K562 (cell line): Measurements from ENCODE around the gene PRXL2A. TPM values are rescaled to one million over a fixed set of nuclear protein-coding genes. Genes with fewer than 3 reads are reported as not detected.

Experiments
- ATAC-seq: fragments of 200-7000 bp; cut with Tn5 transposase; 3 replicates; pipeline ENCODE4 v1.9.1; 2020; ENCODE audit warnings: moderate library complexity
- BruUV-seq: library from RNA; stranded (reverse); fragments of 400-500 nt; replicated peaks from 2 replicates; lab custom pipeline; 2021; lab: Mats Ljungman, UMichigan
- CTCF ChIA-PET: fragments of 300-600 bp; formaldehyde crosslinking; extraction: SDS; loops from one replicate; lab custom pipeline; 2021; ENCODE audit warnings: low intra/inter-chr PET ratio; lab: Yijun Ruan, JAX
- POLR2A ChIA-PET: fragments of 300-600, 350-650 bp; sonication (Branson Sonifier 250); formaldehyde crosslinking; extraction: SDS; loops from one replicate; lab custom pipeline; 2021; ENCODE audit warnings: antibody characterized with exemption, inconsistent platforms; lab: Yijun Ruan, JAX
- DNase-seq, 4 experiments: peaks; one replicate each; pipeline versions ENCODE4 v3.0.0 to v3.0.0-alpha.2; 2011 to 2018; ENCODE audit warnings: low spot score in 3 of 4, mixed read lengths in 3 of 4; ENCODE audit errors: extremely low read depth in 1 of 4
- FAIRE-seq: peaks from 2 replicates; lab custom pipeline; 2011; peaks lifted over from hg19 to GRCh38; lab: Jason Lieb, UNC
- H2AFZ ChIP-seq: 2 replicates; pipeline ENCODE4 v1.6.0; 2011; ENCODE audit warnings: low read depth, low read length, control low read depth, inconsistent platforms
- H3K27ac ChIP-seq: fragments of 200-600 bp; 3 replicates; pipeline ENCODE4 v1.8.0; 2011; ENCODE audit warnings: low read depth, mild to moderate bottlenecking, control low read depth, inconsistent platforms, low read length, moderate library complexity, mixed read lengths; ENCODE audit errors: extremely low read depth
- H3K27me3 ChIP-seq, 2 experiments: fragments of 300-600 bp in 1 of 2; 2 replicates in 1 of 2; 3 replicates in 1 of 2; pipeline versions ENCODE4 v1.6.0 to v1.8.0; 2011; ENCODE audit warnings: inconsistent platforms in 2 of 2, low read length in 2 of 2, mild to moderate bottlenecking in 1 of 2, mixed read lengths in 1 of 2, moderate library complexity in 1 of 2; ENCODE audit not compliant: control insufficient read depth in 2 of 2, insufficient read depth in 2 of 2
- H3K36me3 ChIP-seq: fragments of 300-600 bp; 3 replicates; pipeline ENCODE4 v1.8.0; 2011; ENCODE audit warnings: mild to moderate bottlenecking, low read length, inconsistent platforms; ENCODE audit not compliant: control insufficient read depth, insufficient read depth
- H3K4me1 ChIP-seq, 2 experiments: fragments of 200-600 bp in 1 of 2; replicated peaks in 1 of 2; 2 replicates in 1 of 2; 3 replicates in 1 of 2; pipeline versions ENCODE4 v1.5.1 to v1.8.0; 2011; ENCODE audit warnings: inconsistent platforms in 2 of 2, low read length in 2 of 2, mild to moderate bottlenecking in 1 of 2, mixed read lengths in 1 of 2, moderate library complexity in 1 of 2; ENCODE audit not compliant: control insufficient read depth in 2 of 2, insufficient read depth in 2 of 2
- H3K4me2 ChIP-seq: 2 replicates; pipeline ENCODE4 v1.6.1; 2011; ENCODE audit warnings: low read length, control low read depth, inconsistent platforms, mixed read lengths; ENCODE audit not compliant: insufficient read depth
- H3K4me3 ChIP-seq: fragments of 200-600 bp; sonication (generic), shearing (Covaris generic); 2 replicates; pipeline ENCODE4 v1.5.1; 2016; ENCODE audit warnings: control low read depth, inconsistent platforms
- H3K79me2 ChIP-seq: fragments of 200-600 bp; 3 replicates; pipeline ENCODE4 v1.8.0; 2011; ENCODE audit warnings: low read length, inconsistent platforms; ENCODE audit not compliant: control insufficient read depth, insufficient read depth
- H3K9ac ChIP-seq, 2 experiments: 2 replicates each; pipeline versions ENCODE4 v1.6.0 to v1.6.1; 2011; ENCODE audit warnings: low read depth in 2 of 2, low read length in 2 of 2, control low read depth in 1 of 2, inconsistent platforms in 1 of 2, mild to moderate bottlenecking in 1 of 2, mixed read lengths in 1 of 2; ENCODE audit not compliant: insufficient read depth in 1 of 2
- H3K9me1 ChIP-seq: one replicate; pipeline ENCODE4 v1.6.0; 2011; ENCODE audit warnings: inconsistent platforms, mild to moderate bottlenecking, low read length, moderate library complexity; ENCODE audit not compliant: control insufficient read depth, insufficient read depth
- H3K9me3 ChIP-seq: replicated peaks from 2 replicates; pipeline ENCODE4 v1.5.1; 2011; ENCODE audit warnings: low read depth, low read length, inconsistent platforms; ENCODE audit not compliant: control insufficient read depth, insufficient read depth
- H4K20me1 ChIP-seq: replicated peaks from 2 replicates; pipeline ENCODE4 v1.6.1; 2011; ENCODE audit warnings: low read length, inconsistent platforms, mixed read lengths; ENCODE audit not compliant: control insufficient read depth, insufficient read depth
- ARNT ChIP-seq, 2 experiments: fragments of 450-650 bp; IDR thresholded peaks; 2 replicates each; pipeline ENCODE4 v1.6.1; 2016; ENCODE audit warnings: mild to moderate bottlenecking in 1 of 2
- CEBPG ChIP-seq, 3 experiments: fragments of 200-800 bp in 1 of 3; sonication (Bioruptor generic) in 1 of 3; sonication (generic) in 1 of 3; formaldehyde crosslinking in 1 of 3; IDR thresholded peaks in 2 of 3; conservative IDR thresholded peaks in 1 of 3; 2 replicates each; pipeline versions ENCODE4 v1.6.1 to v1.8.0; 2016 to 2022; ENCODE audit warnings: missing compliant biosample characterization in 2 of 3, missing genetic modification characterization in 2 of 3, mild to moderate bottlenecking in 1 of 3, missing genetic modification reagents in 1 of 3
- CREB1 ChIP-seq, 2 experiments: sonication (generic) in 1 of 2; formaldehyde crosslinking in 1 of 2; IDR thresholded peaks; 2 replicates each; pipeline versions ENCODE4 v1.6.1 to v1.8.0; 2012 to 2022; ENCODE audit warnings: inconsistent platforms in 1 of 2, mild to moderate bottlenecking in 1 of 2, missing genetic modification reagents in 1 of 2, moderate library complexity in 1 of 2
- DDX20 ChIP-seq: fragments of 450-650 bp; IDR thresholded peaks from 2 replicates; pipeline ENCODE4 v1.6.1; 2016; ENCODE audit warnings: missing genetic modification characterization, low read depth, mild to moderate bottlenecking, missing compliant biosample characterization, moderate library complexity
- GATAD2A ChIP-seq: fragments of 450-650 bp; IDR thresholded peaks from 2 replicates; pipeline ENCODE4 v1.6.1; 2017
- GTF2F1 ChIP-seq: IDR thresholded peaks from 2 replicates; pipeline ENCODE4 v1.6.1; 2011; ENCODE audit warnings: low read depth, low read length, improper control_type of control experiment
- HNRNPH1 ChIP-seq: fragments of 200-400 bp; formaldehyde crosslinking; optimal IDR thresholded peaks from 2 replicates; pipeline ENCODE3; 2017; ENCODE audit warnings: low read depth, mild to moderate bottlenecking, low read length, moderate library complexity
- MYC ChIP-seq, 2 experiments: fragments of 250-450 bp in 1 of 2; sonication (Bioruptor Pico) in 1 of 2; IDR thresholded peaks; 2 replicates each; pipeline versions ENCODE4 v1.5.1 to v1.6.1; 2012 to 2021; ENCODE audit warnings: low read depth in 2 of 2, borderline replicate concordance in 1 of 2, improper control_type of control experiment in 1 of 2, low read length in 1 of 2, mild to moderate bottlenecking in 1 of 2, moderate library complexity in 1 of 2
- MYNN ChIP-seq, 2 experiments: sonication (generic); formaldehyde crosslinking in 1 of 2; IDR thresholded peaks; 2 replicates each; pipeline versions ENCODE4 v1.5.0 to v1.6.1; 2016 to 2020; ENCODE audit warnings: antibody characterized with exemption in 1 of 2, missing genetic modification reagents in 1 of 2
- NCOR1 ChIP-seq: fragments of 450-650 bp; IDR thresholded peaks from 2 replicates; pipeline ENCODE4 v1.6.1; 2016; ENCODE audit warnings: mild to moderate bottlenecking, moderate library complexity
- NELFE ChIP-seq: IDR thresholded peaks from 2 replicates; pipeline ENCODE4 v1.6.1; 2011; ENCODE audit warnings: mild to moderate bottlenecking; ENCODE audit not compliant: insufficient read depth, insufficient read length
- SIX5 ChIP-seq, 2 experiments: IDR thresholded peaks; 2 replicates each; pipeline ENCODE4 v1.6.1; 2011; ENCODE audit warnings: low read length in 2 of 2, borderline replicate concordance in 1 of 2, low read depth in 1 of 2, mild to moderate bottlenecking in 1 of 2, moderate library complexity in 1 of 2; ENCODE audit not compliant: insufficient read depth in 1 of 2
- ZBTB7A ChIP-seq: IDR thresholded peaks from 2 replicates; pipeline ENCODE4 v1.6.1; 2011; ENCODE audit warnings: low read depth, mild to moderate bottlenecking, low read length, moderate library complexity, borderline replicate concordance; ENCODE audit not compliant: control insufficient read depth
- ZEB2 ChIP-seq: fragments of 450-650 bp; IDR thresholded peaks from 2 replicates; pipeline ENCODE4 v1.6.1; 2016
- ZNF253 ChIP-seq: fragments of 250-450 bp; sonication (Bioruptor Pico); conservative IDR thresholded peaks from 2 replicates; pipeline ENCODE4 v1.6.1; 2021; ENCODE audit warnings: mild to moderate bottlenecking
- ZNF41 ChIP-seq: fragments of 250-450 bp; sonication (Bioruptor Pico); conservative IDR thresholded peaks from 2 replicates; pipeline ENCODE4 v1.4.0; 2020; ENCODE audit warnings: mild to moderate bottlenecking
- ZNF830 ChIP-seq: fragments of 250-450 bp; sonication (Bioruptor Pico); IDR thresholded peaks from 2 replicates; pipeline ENCODE4 v1.5.0; 2021; ENCODE audit warnings: mild to moderate bottlenecking
- WGBS: fragments of 100-300 bp; shearing (Covaris generic); methylation state at CpG from one replicate; pipeline ENCODE4 v1.1.6; 2016; ENCODE audit warnings: low coverage, mixed read lengths; ENCODE audit not compliant: insufficient coverage; ENCODE audit errors: missing lambda C conversion rate; 5-methylcytosine and 5-hydroxymethylcytosine counted together
- in situ Hi-C: fragments of 300-500 bp; cut with MboI; formaldehyde crosslinking; loops from 4 replicates; pipeline ENCODE4 v1.15.0; 2018; ENCODE audit warnings: inconsistent platforms, mixed read lengths
- intact Hi-C: fragments of 100-400 bp; cut with micrococcal nuclease; formaldehyde crosslinking; loops from 2 replicates; pipeline ENCODE4 v1.14.2; 2022
- polyA plus RNA-seq, 8 experiments: library from polyadenylated mRNA; depleted of rRNA in 4 of 8; stranded (reverse) in 5 of 8; unstranded in 3 of 8; fragments of >200 nt; fragmentation: Nextera tagmentation in 2 of 8; fragmentation: Illumina TruSeq in 1 of 8; extraction: Ambion mirVana in 2 of 8; extraction: Trizol in 1 of 8; gene quantifications; 2 replicates each; pipeline versions ENCODE4 v1.2.1 to v1.2.3, GENCODE V29; 2011 to 2014; ENCODE audit warnings: inconsistent platforms in 1 of 8, missing spikeins in 1 of 8
- total RNA-seq, 7 experiments: library from RNA; depleted of rRNA in 6 of 7; stranded (reverse); fragments of >200 nt in 6 of 7; fragmentation: Illumina TruSeq in 2 of 7; extraction: Trizol in 2 of 7; gene quantifications; 2 replicates each; pipeline versions ENCODE4 v1.2.1 to v1.2.3, GENCODE V29; 2011 to 2021; ENCODE audit warnings: low replicate concordance in 1 of 7
- TF ChIP-seq, protein P1 (sequence below), 2 experiments: fragments of 450-650 bp in 1 of 2; sonication (generic) in 1 of 2; formaldehyde crosslinking; conservative IDR thresholded peaks; 2 replicates each; pipeline versions ENCODE4 v1.4.0 to v1.8.1; 2020 to 2022; ENCODE audit warnings: mild to moderate bottlenecking in 1 of 2, missing genetic modification reagents in 1 of 2
- TF ChIP-seq, protein P2 (sequence below): fragments of 450-650 bp; IDR thresholded peaks from 2 replicates; pipeline ENCODE4 v1.6.1; 2016; ENCODE audit warnings: antibody characterized with exemption

PRXL2A gene
- total and polyA plus RNA-seq, 9 of the 15 experiments (the other 6 are each of a cell fraction or from before 2014, with no cell fraction given) = 0.14 to 1.2 (median 0.75) TPM

DNA sequence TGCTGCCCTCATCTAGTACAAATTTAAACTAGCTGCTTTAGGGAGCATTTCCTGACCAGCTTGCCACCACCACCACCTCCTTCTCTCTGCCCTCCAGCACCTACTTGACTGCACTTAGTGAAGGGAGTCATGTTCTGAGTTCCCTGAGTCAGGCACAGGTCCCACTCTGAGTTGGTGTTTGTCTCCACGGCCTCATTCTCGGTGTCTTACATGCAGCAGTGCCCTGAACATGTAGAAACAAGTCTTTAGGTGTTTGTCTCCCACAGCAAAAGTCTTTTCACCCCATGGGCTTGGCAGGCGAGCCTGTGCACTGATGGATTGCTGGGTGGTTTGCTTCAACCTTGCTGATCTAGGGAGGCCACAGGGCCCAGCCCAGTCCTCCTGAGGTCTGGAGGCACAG lies 62.6 kb downstream of the PRXL2A start:
- TF ChIP-seq ARNT (IDR thresholded peaks at IDR 0.05) (no peak), NCOR1 (no peak), NELFE (no peak), CEBPG (CRISPR knock-in tag; IDR thresholded peaks at IDR 0.05) (no peak), CEBPG (tag; conservative IDR thresholded peaks at IDR 0.05 in 1 of 2, IDR thresholded peaks at IDR 0.05 in 1 of 2) (no peak), SIX5 (IDR thresholded peaks at IDR 0.05; ENCODE audit: borderline replicate concordance in 1 of 2, insufficient read depth in 1 of 2, low read depth in 1 of 2, low read length in 2 of 2) (no peak), DDX20 (tag) (no peak), HNRNPH1 (no peak), ZNF830 (CRISPR knock-in tag) (no peak), ZEB2 (no peak), CREB1 (IDR thresholded peaks at IDR 0.05) (no peak), CREB1 (CRISPR knock-in tag; IDR thresholded peaks at IDR 0.05) (no peak), ZNF253 (CRISPR knock-in tag) (no peak), MYC (IDR thresholded peaks at IDR 0.05; ENCODE audit: low read depth, low read length) (no peak), MYC (CRISPR knock-in tag; IDR thresholded peaks at IDR 0.05; ENCODE audit: borderline replicate concordance, low read depth) (no peak), GATAD2A (no peak), MYNN (IDR thresholded peaks at IDR 0.05) (no peak), MYNN (CRISPR knock-in tag; IDR thresholded peaks at IDR 0.05) (no peak), GTF2F1 (no peak), ZNF41 (no peak), ZBTB7A (no peak)
- TF ChIP-seq, protein P1, sequence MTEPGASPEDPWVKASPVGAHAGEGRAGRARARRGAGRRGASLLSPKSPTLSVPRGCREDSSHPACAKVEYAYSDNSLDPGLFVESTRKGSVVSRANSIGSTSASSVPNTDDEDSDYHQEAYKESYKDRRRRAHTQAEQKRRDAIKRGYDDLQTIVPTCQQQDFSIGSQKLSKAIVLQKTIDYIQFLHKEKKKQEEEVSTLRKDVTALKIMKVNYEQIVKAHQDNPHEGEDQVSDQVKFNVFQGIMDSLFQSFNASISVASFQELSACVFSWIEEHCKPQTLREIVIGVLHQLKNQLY (CRISPR knock-in tag; conservative IDR thresholded peaks at IDR 0.05) = no peak
- TF ChIP-seq, protein P2, sequence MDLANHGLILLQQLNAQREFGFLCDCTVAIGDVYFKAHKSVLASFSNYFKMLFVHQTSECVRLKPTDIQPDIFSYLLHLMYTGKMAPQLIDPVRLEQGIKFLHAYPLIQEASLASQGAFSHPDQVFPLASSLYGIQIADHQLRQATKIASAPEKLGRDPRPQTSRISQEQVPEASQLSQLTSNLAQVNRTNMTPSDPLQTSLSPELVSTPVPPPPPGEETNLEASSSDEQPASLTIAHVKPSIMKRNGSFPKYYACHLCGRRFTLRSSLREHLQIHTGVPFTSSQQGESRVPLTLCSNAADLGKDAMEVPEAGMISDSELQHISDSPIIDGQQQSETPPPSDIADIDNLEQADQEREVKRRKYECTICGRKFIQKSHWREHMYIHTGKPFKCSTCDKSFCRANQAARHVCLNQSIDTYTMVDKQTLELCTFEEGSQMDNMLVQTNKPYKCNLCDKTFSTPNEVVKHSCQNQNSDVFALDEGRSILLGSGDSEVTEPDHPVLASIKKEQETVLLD = no peak
- ATAC-seq (no peak), DNase-seq (no peak), FAIRE-seq (no peak)
- H3K79me2 ChIP-seq = peaks cover 98% of the 10 kb centered on the region
- H3K9me1 ChIP-seq = no peaks in the 10 kb centered on the region
- no peak overlapping the region for H2AFZ ChIP-seq
- H3K9me3 ChIP-seq = no peaks in the 10 kb centered on the region
- no peak overlapping the region for H3K27ac ChIP-seq
- no TSS peak for BruUV-seq
- POLR2A ChIA-PET = interaction anchor here (1.2 to 1.6 kb wide), 2 partner anchors 10 to 11 kb away, joined by 3 to 5 read pairs; no protein-coding TSS in a partner anchor
- intact Hi-C loops (no loop called here), in situ Hi-C loops (no loop called here)
- H3K9ac ChIP-seq = peak overlapping the region in 1 of 2 experiments; percentile 61; a peak in 1 of 4 replicates
- H4K20me1 ChIP-seq = 0 out of 2 replicates have a peak, but pooled peaks cover 7% of the 10 kb centered on the region
- no peak overlapping the region for H3K4me3 ChIP-seq
- CTCF ChIA-PET = no interaction called here
- H3K36me3 ChIP-seq = peaks cover 62% of the 10 kb centered on the region
- 90% methylated on average over 3 of the region's 3 CpGs for WGBS
- no peaks in the 10 kb centered on the region for H3K27me3 ChIP-seq
- no peak overlapping the region for H3K4me2 ChIP-seq
- H3K4me1 ChIP-seq = peaks cover 22 to 33% of the 10 kb centered on the region in 2 experiments
